Measurements from ENCODE around the gene PYCR2.
"Not testable (repeated sequence)": the region's sequence is repeated elsewhere in the genome, so short reads cannot be mapped to it uniquely, and the experiment has no call there.

Gene PYCR2

GRCh38 chr1:225923692-225924555 lies at the start of gene PYCR2:
Gene PYCR2, minus strand, starts transcription at chr1:225924250. Its CDS starts 140 bp downstream, at chr1:225924110.
- peak; percentile 95 for DNase-seq

- DNase-seq: no peak
Measured at GRCh38 chr1:225973158-225973557, 49.1 kb upstream of the PYCR2 start.

GRCh38 chr1:225972344-225973152 lies 48.5 kb upstream of the PYCR2 start:
- no peak for DNase-seq

- not testable (repeated sequence) for DNase-seq
Measured at GRCh38 chr1:225970592-225971157, 46.6 kb upstream of the PYCR2 start.

- DNase-seq: not testable (repeated sequence)
Measured at GRCh38 chr1:225969751-225970150, 45.7 kb upstream of the PYCR2 start.

GRCh38 chr1:225965231-225965630 lies 41.2 kb upstream of the PYCR2 start:
- DNase-seq: no peak

GRCh38 chr1:225963735-225964530 lies 39.9 kb upstream of the PYCR2 start:
- DNase-seq: no peak

GRCh38 chr1:225962440-225962975 lies 38.5 kb upstream of the PYCR2 start:
- DNase-seq: peak; percentile 40

- DNase-seq: no peak
Measured at GRCh38 chr1:225961659-225962439, 37.8 kb upstream of the PYCR2 start.

GRCh38 chr1:225958041-225958440 lies 34.0 kb upstream of the PYCR2 start:
- DNase-seq: no peak

GRCh38 chr1:225954753-225955152 lies 30.7 kb upstream of the PYCR2 start:
- DNase-seq: no peak

GRCh38 chr1:225953315-225953714 lies 29.3 kb upstream of the PYCR2 start:
- DNase-seq: no peak

- DNase-seq: no peak
Measured at GRCh38 chr1:225950905-225951497, 27.0 kb upstream of the PYCR2 start.

GRCh38 chr1:225949041-225949440 lies 25.0 kb upstream of the PYCR2 start:
- DNase-seq: no peak

- DNase-seq: no peak
Measured at GRCh38 chr1:225946803-225947202, 22.8 kb upstream of the PYCR2 start.

- no peak for DNase-seq
Measured at GRCh38 chr1:225946082-225946620, 22.1 kb upstream of the PYCR2 start.

GRCh38 chr1:225945564-225945963 lies 21.5 kb upstream of the PYCR2 start:
- DNase-seq: no peak

- DNase-seq: peak; percentile 30
Measured at GRCh38 chr1:225944951-225945350, 20.9 kb upstream of the PYCR2 start.

GRCh38 chr1:225944387-225944786 lies 20.3 kb upstream of the PYCR2 start:
- no peak for DNase-seq

GRCh38 chr1:225943582-225943981 lies 19.5 kb upstream of the PYCR2 start:
- DNase-seq: no peak

- DNase-seq: no peak
Measured at GRCh38 chr1:225942574-225942973, 18.5 kb upstream of the PYCR2 start.
